Activated T-cell treated with anti-CD3 and anti-CD28 coated beads, Interleukin-2, amount 50 U/mL, for 4 hours (primary cell): ENCODE measurements around the gene SPINK2. TPM values are rescaled to one million over a fixed set of nuclear protein-coding genes. Genes with fewer than 3 reads are reported as not detected.

Source experiments
- ATAC-seq, 2 donors: fragments of 200-7000 bp; cut with Tn5 transposase; one replicate each; pipeline ENCODE4 v1.10.0; 2021
- DNase-seq: peaks from one replicate; pipeline ENCODE4 v3.0.0-alpha.2; 2020
- H3K27me3 Mint-ChIP-seq: one replicate; pipeline ENCODE4 v1.8.0; 2021; ENCODE audit warnings: low read depth, mixed read lengths
- H3K36me3 Mint-ChIP-seq: one replicate; pipeline ENCODE4 v1.8.0; 2022; ENCODE audit warnings: mixed read lengths; ENCODE audit not compliant: insufficient read depth
- H3K4me1 Mint-ChIP-seq: one replicate; pipeline ENCODE4 v1.8.0; 2021; ENCODE audit warnings: low read depth, mixed read lengths
- H3K4me3 Mint-ChIP-seq: one replicate; pipeline ENCODE4 v1.8.0; 2021; ENCODE audit warnings: mild to moderate bottlenecking, moderate library complexity, mixed read lengths
- H3K9me3 Mint-ChIP-seq: one replicate; pipeline ENCODE4 v1.8.0; 2021; ENCODE audit warnings: mixed read lengths
- total RNA-seq, 3 donors: library from RNA; stranded (reverse); gene quantifications; one replicate each; pipeline ENCODE4 v1.2.1, GENCODE V29; 2021

The SPINK2 gene
- under 1 TPM in 1 of 3 donors, not detected in 2; 0.35 TPM for total RNA-seq

DNA sequence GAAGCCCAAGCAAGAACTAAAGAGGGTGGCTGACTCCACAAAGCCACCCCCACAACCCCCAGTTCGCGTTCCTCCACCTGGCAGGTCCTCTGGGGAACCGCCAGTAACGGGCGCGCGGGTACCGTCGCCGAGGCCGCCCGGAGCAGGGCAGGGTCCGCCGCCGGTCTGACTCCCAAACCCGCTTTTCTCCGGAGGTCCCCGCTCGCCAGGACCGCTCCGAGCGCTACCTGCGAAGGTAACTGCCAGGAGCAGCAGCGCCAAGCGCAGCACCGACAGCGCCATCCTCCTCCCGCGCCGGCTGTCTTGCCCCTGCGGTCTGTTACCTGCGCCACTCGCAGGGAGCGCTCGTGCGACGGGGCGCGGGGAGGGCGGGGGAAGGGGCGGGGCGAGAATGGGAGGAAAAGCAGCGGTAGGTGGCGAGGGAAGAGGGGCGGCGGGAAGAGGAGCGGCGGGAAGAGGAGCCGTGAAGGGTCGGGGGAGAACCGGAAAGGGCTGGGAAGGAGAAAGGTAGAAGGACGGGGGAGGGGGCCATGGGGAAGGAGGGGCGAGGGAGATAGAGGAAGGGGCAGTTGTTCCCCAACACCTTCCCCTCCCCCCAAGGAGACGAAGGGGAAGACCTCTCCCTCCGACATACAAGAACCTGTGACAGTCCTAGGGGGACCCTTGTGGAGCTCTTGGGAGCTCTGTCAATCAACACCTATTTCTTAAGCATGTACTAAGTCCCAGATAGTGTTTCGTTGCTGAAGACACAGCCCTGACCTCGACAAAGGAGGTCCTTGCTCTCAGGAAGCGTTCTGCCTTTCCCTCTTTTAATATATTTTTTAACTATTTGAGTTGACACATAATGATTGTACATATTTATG is at the start of gene SPINK2:
TSS of gene SPINK2 (minus strand) at position 321 of the 863 bp plus-strand sequence. CDS start at position 282, 39 bp downstream.
- Mint-ChIP-seq H3K9me3 (no peaks in the 10 kb centered on the region), H3K27me3 (no peaks in the 10 kb centered on the region), H3K4me3 (peak within 1 kb of the TSS; percentile 73), H3K4me1 (peaks cover 28% of the 10 kb centered on the region), H3K36me3 (no peaks in the 10 kb centered on the region)
- ATAC-seq (peak; percentile 84 to 89), DNase-seq (peak; percentile 63)

DNA sequence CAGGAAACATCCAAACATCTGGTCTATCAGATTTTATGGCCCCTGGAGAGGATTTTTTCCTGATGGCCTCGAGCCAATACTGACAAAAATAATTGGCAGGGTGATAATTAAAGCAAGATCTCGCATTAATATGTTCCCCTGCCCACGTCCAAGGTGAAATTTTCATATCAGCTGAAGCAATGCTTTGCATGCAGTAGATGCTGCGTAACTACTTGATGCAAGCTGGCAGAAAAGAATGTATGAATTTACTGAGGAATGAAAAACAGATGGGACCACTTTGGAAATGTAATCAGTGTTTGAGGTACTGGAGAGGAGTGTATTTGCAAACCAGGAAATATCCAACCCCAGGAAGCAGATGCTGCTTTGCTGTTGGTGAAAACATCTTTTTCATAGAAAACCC is 49.4 kb upstream of the SPINK2 start:
- no peak for ATAC-seq
- Mint-ChIP-seq H3K4me3 (no peak overlapping the region), H3K9me3 (no peaks in the 10 kb centered on the region), H3K36me3 (no peaks in the 10 kb centered on the region), H3K4me1 (peaks cover 6% of the 10 kb centered on the region), H3K27me3 (no peaks in the 10 kb centered on the region)
- DNase-seq, result no peak

- DNase-seq, result no peak
Measured at GRCh38 chr4:56863441-56864139, 42.1 kb upstream of the SPINK2 start.

DNA sequence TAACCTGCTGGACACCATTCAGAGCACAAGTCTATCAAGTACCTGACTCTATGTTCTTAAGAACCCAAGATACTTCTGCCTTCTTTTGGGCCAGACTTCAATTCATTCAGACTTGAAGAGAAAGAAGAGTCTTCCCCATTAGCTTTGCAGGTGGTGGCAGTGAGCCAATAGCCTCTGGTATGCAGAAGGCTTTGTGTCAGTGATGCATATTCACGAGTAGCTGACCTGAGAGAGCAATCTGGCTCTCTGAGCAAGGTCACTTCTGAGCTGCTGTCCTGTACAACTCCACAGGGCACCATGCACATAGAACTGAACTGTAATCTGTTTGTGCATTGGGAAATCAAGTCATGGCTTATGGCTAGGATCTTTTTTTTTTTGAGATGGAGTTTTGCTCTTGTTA is 39.9 kb upstream of the SPINK2 start:
- Mint-ChIP-seq H3K9me3 (no peaks in the 10 kb centered on the region), H3K36me3 (no peaks in the 10 kb centered on the region), H3K27me3 (no peaks in the 10 kb centered on the region), H3K4me1 (no peaks in the 10 kb centered on the region), H3K4me3 (no peak overlapping the region)
- ATAC-seq (no peak), DNase-seq (no peak)

More at GRCh38 chr4:56863441-56864139, 42.1 kb upstream of the SPINK2 start:
- Mint-ChIP-seq H3K27me3 (no peaks in the 10 kb centered on the region), H3K4me3 (no peak overlapping the region), H3K36me3 (no peaks in the 10 kb centered on the region), H3K9me3 (no peaks in the 10 kb centered on the region), H3K4me1 (no peaks in the 10 kb centered on the region)
- peak in 1 of 2 donors; percentile 25 for ATAC-seq

DNA sequence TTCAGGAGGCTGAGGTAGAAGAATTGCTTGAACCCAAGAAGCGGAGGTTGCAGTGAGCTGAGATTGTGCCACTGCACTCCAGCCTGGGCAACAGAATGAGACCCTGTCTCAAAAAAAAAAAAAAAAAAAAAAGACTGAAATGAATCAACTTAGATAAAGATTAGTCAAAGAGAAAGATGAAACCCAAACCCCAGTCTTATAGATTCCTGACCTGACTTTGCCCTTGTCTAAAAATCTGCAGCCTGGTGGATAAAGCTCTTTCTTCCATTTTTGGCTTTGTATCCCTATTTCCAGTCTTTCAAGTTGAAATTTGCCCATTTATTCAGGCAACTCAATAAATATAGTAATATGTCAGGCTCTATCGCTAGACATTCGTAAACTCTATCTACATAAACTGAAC is 39.3 kb upstream of the SPINK2 start:
- ATAC-seq, result no peak

DNA sequence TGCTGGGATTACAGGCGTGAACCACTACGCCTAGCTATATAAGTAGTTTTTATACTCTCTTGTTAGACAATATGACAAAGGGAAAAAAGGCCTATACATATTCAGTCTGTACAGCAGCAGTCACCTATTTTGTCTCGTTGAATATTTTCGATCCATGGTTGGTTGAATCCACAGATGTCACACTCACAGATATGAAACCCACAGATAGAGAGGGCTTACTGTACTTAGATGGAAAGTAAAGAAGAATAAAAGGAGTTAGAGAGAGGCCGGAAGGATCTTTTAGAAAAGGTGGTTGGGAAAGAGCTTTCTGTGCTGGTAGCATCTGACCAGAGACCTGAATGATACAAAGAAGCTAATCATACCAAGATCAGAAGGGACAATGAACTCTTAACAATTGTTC is 38.3 kb upstream of the SPINK2 start:
- H3K27me3 Mint-ChIP-seq, result no peaks in the 10 kb centered on the region
- ATAC-seq, result no peak

More for the DNA sequence above, 39.3 kb upstream of the SPINK2 start:
- Mint-ChIP-seq H3K4me3 (no peak overlapping the region), H3K9me3 (no peaks in the 10 kb centered on the region), H3K27me3 (no peaks in the 10 kb centered on the region), H3K36me3 (no peaks in the 10 kb centered on the region), H3K4me1 (no peaks in the 10 kb centered on the region)
- no peak for DNase-seq

GRCh38 chr4:56857601-56858309 is 36.3 kb upstream of the SPINK2 start:
- no peak overlapping the region for H3K4me3 Mint-ChIP-seq
- H3K36me3 Mint-ChIP-seq, result no peaks in the 10 kb centered on the region
- no peaks in the 10 kb centered on the region for H3K9me3 Mint-ChIP-seq
- ATAC-seq (no peak), DNase-seq (no peak)
- H3K27me3 Mint-ChIP-seq, result no peaks in the 10 kb centered on the region
- H3K4me1 Mint-ChIP-seq, result no peaks in the 10 kb centered on the region

More for the DNA sequence above, 38.3 kb upstream of the SPINK2 start:
- Mint-ChIP-seq H3K4me1 (no peaks in the 10 kb centered on the region), H3K36me3 (no peaks in the 10 kb centered on the region), H3K9me3 (no peaks in the 10 kb centered on the region), H3K4me3 (no peak overlapping the region)
- no peak for DNase-seq

- H3K4me3 Mint-ChIP-seq, result no peak overlapping the region
- ATAC-seq (no peak), DNase-seq (no peak)
- H3K9me3 Mint-ChIP-seq, result no peaks in the 10 kb centered on the region
- no peaks in the 10 kb centered on the region for H3K4me1 Mint-ChIP-seq
- no peaks in the 10 kb centered on the region for H3K36me3 Mint-ChIP-seq
- no peaks in the 10 kb centered on the region for H3K27me3 Mint-ChIP-seq
Measured at GRCh38 chr4:56856656-56857055, 35.2 kb upstream of the SPINK2 start.

- H3K4me3 Mint-ChIP-seq, result no peak overlapping the region
- H3K4me1 Mint-ChIP-seq, result no peaks in the 10 kb centered on the region
- H3K36me3 Mint-ChIP-seq, result no peaks in the 10 kb centered on the region
- H3K27me3 Mint-ChIP-seq, result no peaks in the 10 kb centered on the region
- ATAC-seq (no peak), DNase-seq (no peak)
- H3K9me3 Mint-ChIP-seq, result no peaks in the 10 kb centered on the region
Measured at GRCh38 chr4:56850910-56851309, 29.4 kb upstream of the SPINK2 start.

GRCh38 chr4:56844802-56845580 is 23.5 kb upstream of the SPINK2 start:
- ATAC-seq, result no peak
- H3K4me3 Mint-ChIP-seq, result no peak overlapping the region
- H3K36me3 Mint-ChIP-seq, result no peaks in the 10 kb centered on the region
- H3K27me3 Mint-ChIP-seq, result no peaks in the 10 kb centered on the region
- no peak for DNase-seq
- no peaks in the 10 kb centered on the region for H3K4me1 Mint-ChIP-seq
- H3K9me3 Mint-ChIP-seq, result no peaks in the 10 kb centered on the region

DNA sequence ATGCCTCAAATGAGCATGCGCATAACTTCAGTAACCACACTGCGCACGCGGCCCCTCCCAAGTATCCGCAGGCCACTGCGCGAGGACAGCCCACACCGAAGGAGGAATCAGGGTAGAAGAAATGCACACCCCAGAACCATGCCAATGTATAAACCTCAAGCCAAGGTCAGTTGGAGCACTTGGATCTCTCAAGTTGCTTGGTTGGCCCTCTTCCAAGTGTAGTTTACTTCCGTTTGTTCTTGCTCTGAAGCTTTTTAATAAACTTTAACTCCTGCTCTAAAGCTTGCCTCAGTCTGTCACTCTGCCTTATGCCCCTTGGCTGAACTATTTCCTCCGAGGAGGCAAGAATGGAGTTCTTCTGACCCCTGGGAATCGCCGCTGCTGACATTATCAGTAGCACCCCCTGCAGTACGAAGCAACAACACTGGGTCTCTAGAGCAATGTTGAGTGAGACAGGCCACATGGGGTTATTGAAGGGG is 22.0 kb upstream of the SPINK2 start:
- Mint-ChIP-seq H3K36me3 (no peaks in the 10 kb centered on the region), H3K4me1 (no peaks in the 10 kb centered on the region), H3K4me3 (no peak overlapping the region), H3K27me3 (no peaks in the 10 kb centered on the region), H3K9me3 (no peaks in the 10 kb centered on the region)
- ATAC-seq (no peak), DNase-seq (no peak)

DNA sequence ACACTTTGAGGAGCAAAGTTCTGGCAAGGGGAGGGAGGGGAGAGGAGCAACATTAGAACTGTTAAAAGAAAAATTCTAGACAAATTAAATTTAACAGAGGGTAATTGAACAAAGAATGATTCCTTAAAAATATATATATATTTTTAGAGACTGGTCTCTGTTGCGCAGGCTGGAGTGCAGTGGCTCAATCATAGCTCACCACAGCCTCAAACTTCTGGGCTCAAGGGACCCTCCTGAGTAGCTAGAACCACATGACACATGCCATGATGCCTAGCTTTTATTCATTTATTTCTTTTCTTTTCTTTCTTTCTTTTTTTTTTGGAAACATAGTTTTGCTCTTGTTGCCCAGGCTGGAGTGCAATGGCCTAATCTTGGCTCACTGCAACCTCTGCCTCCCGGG is 19.1 kb upstream of the SPINK2 start:
- Mint-ChIP-seq H3K4me1 (peaks cover 4% of the 10 kb centered on the region), H3K36me3 (no peaks in the 10 kb centered on the region), H3K27me3 (no peaks in the 10 kb centered on the region), H3K9me3 (no peaks in the 10 kb centered on the region), H3K4me3 (no peak overlapping the region)
- DNase-seq, result no peak
- no peak for ATAC-seq

DNA sequence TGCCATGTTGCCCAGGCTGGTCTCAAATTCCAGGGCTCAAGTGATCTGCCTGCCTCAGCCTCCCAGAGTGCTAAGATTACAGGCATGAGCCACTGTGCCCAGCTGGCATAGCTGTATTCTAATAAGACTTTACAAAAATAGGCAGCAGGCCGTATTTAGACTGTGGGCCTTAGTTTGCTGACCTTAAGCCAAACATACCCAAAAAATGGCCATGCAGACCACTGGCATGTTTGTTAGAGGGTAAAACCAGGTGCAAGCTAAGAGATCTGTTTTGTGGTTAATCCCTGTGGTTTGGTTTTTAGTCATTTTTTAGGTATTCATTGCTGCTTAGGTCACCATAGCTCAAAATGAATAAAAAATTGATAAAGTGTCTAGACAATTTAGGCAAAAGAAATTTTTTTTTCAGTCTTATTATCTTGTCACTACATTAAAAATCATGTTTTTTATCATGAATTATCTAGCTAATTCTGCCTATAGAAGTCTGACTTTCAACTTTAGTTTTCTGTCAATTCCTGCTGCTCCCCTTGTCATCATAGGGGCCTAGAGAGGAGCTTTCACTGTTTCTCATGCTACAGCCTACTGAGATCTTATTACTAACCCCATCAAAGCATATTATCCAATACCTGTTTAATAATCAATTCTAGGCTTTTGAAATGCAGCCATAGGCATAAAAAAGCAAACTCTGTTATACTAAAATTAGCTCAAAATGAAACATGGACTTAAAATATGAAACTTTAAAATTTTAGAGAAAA is 7.5 kb upstream of the SPINK2 start:
- Mint-ChIP-seq H3K27me3 (no peaks in the 10 kb centered on the region), H3K4me1 (no peaks in the 10 kb centered on the region), H3K36me3 (no peaks in the 10 kb centered on the region), H3K4me3 (no peak overlapping the region), H3K9me3 (no peaks in the 10 kb centered on the region)
- ATAC-seq (peak in 1 of 2 donors; percentile 27), DNase-seq (no peak)
